HEK293 (cell line): ENCODE results near the gene C2orf80.

ENCODE experiments used
- CTCF ChIP-seq: fragments of 450-650 bp; formaldehyde crosslinking; IDR thresholded peaks from 2 replicates; pipeline ENCODE4 v1.5.1; 2016; ENCODE audit warnings: missing biosample characterization, missing genetic modification characterization
- GLIS2 ChIP-seq: fragments of 450-650 bp; formaldehyde crosslinking; IDR thresholded peaks from 2 replicates; pipeline ENCODE4 v1.5.1; 2016; ENCODE audit warnings: missing biosample characterization, missing genetic modification characterization
- KLF1 ChIP-seq: fragments of 450-650 bp; formaldehyde crosslinking; IDR thresholded peaks from 2 replicates; pipeline ENCODE4 v1.5.1; 2016; ENCODE audit warnings: missing biosample characterization, missing genetic modification characterization
- KLF10 ChIP-seq: fragments of 450-650 bp; IDR thresholded peaks from 2 replicates; pipeline ENCODE4 v1.5.1; 2018; ENCODE audit warnings: missing biosample characterization, mild to moderate bottlenecking, missing genetic modification characterization
- REST ChIP-seq: fragments of 450-650 bp; formaldehyde crosslinking; IDR thresholded peaks from 2 replicates; pipeline ENCODE4 v1.5.1; 2016; ENCODE audit warnings: missing biosample characterization, missing genetic modification characterization
- TCF7L2 ChIP-seq: IDR thresholded peaks from 2 replicates; pipeline ENCODE4 v1.6.1; 2011; ENCODE audit warnings: low read depth, mild to moderate bottlenecking, inconsistent platforms, low read length, moderate library complexity, borderline replicate concordance
- ZNF157 ChIP-seq: fragments of 450-650 bp; formaldehyde crosslinking; IDR thresholded peaks from 2 replicates; pipeline ENCODE4 v1.5.1; 2016; ENCODE audit warnings: missing biosample characterization, missing genetic modification characterization
- ZNF221 ChIP-seq: fragments of 450-650 bp; formaldehyde crosslinking; IDR thresholded peaks from 2 replicates; pipeline ENCODE4 v1.5.1; 2017; ENCODE audit warnings: missing biosample characterization, missing genetic modification characterization, borderline replicate concordance
- ZNF274 ChIP-seq, 2 experiments: fragments of 200-500 bp in 1 of 2; fragments of 450-650 bp in 1 of 2; sonication (Bioruptor generic) in 1 of 2; formaldehyde crosslinking in 1 of 2; IDR thresholded peaks; 2 replicates each; pipeline versions ENCODE4 v1.5.1 to v1.6.1; 2014 to 2016; ENCODE audit warnings: borderline replicate concordance in 1 of 2, inconsistent platforms in 1 of 2, low read length in 1 of 2, missing biosample characterization in 1 of 2, missing genetic modification characterization in 1 of 2
- ZNF501 ChIP-seq: fragments of 450-650 bp; formaldehyde crosslinking; IDR thresholded peaks from 2 replicates; pipeline ENCODE4 v1.5.1; 2016; ENCODE audit warnings: missing biosample characterization, missing genetic modification characterization
- ZNF548 ChIP-seq: fragments of 450-650 bp; formaldehyde crosslinking; IDR thresholded peaks from 2 replicates; pipeline ENCODE4 v1.5.1; 2016; ENCODE audit warnings: missing biosample characterization, missing genetic modification characterization
- ZNF549 ChIP-seq: fragments of 450-650 bp; IDR thresholded peaks from 2 replicates; pipeline ENCODE4 v1.5.1; 2018; ENCODE audit warnings: missing biosample characterization, missing genetic modification characterization, mild to moderate bottlenecking, inconsistent platforms, moderate library complexity
- TF ChIP-seq, protein P1 (sequence below): fragments of 450-650 bp; formaldehyde crosslinking; IDR thresholded peaks from 2 replicates; pipeline ENCODE4 v1.5.1; 2016; ENCODE audit warnings: missing biosample characterization, missing genetic modification characterization
- TF ChIP-seq, protein P2 (sequence below): fragments of 450-650 bp; formaldehyde crosslinking; IDR thresholded peaks from 2 replicates; pipeline ENCODE4 v1.5.1; 2016; ENCODE audit warnings: missing biosample characterization, missing genetic modification characterization

DNA sequence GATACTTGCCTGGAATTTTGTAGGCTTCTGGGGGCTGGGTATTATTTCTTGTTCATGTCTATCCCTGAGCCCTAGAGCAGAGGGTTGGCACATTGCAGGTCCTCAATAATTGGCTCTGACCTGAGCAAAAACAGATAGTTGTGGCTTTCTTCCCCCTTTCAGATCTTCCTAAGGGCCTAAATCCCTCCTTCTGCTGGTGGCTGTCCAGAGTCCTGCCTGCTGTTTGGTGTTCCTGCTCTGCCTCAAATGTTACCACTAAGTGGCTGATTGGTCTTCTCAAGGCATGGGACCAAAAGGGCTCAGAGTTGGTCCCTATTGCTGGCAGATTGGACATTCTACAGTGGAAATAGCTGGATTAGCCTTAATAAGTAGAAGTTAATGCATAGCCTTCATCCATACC, 42.8 kb downstream of the C2orf80 start:
- no peak for TF ChIP-seq KLF10 (tag by site-specific recombination)
- no peak for TF ChIP-seq ZNF221 (tag by site-specific recombination)
- TF ChIP-seq KLF1 (tag by site-specific recombination), result no peak
- TF ChIP-seq CTCF (tag by site-specific recombination), result no peak
- TF ChIP-seq GLIS2 (tag by site-specific recombination), result no peak
- TF ChIP-seq ZNF548, result no peak
- TF ChIP-seq ZNF274 (IDR thresholded peaks at IDR 0.05; ENCODE audit: low read length), result no peak
- no peak for TF ChIP-seq ZNF274 (tag by site-specific recombination; IDR thresholded peaks at IDR 0.05; ENCODE audit: borderline replicate concordance)
- TF ChIP-seq, protein P1, sequence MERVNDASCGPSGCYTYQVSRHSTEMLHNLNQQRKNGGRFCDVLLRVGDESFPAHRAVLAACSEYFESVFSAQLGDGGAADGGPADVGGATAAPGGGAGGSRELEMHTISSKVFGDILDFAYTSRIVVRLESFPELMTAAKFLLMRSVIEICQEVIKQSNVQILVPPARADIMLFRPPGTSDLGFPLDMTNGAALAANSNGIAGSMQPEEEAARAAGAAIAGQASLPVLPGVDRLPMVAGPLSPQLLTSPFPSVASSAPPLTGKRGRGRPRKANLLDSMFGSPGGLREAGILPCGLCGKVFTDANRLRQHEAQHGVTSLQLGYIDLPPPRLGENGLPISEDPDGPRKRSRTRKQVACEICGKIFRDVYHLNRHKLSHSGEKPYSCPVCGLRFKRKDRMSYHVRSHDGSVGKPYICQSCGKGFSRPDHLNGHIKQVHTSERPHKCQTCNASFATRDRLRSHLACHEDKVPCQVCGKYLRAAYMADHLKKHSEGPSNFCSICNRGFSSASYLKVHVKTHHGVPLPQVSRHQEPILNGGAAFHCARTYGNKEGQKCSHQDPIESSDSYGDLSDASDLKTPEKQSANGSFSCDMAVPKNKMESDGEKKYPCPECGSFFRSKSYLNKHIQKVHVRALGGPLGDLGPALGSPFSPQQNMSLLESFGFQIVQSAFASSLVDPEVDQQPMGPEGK (tag by site-specific recombination), result no peak
- TF ChIP-seq TCF7L2, result no peak
- TF ChIP-seq REST (tag by site-specific recombination), result peak; percentile 51; the same call in 1 of the 2 replicates
- TF ChIP-seq ZNF501, result no peak
- no peak for TF ChIP-seq ZNF549 (tag by site-specific recombination)
- TF ChIP-seq, protein P2, sequence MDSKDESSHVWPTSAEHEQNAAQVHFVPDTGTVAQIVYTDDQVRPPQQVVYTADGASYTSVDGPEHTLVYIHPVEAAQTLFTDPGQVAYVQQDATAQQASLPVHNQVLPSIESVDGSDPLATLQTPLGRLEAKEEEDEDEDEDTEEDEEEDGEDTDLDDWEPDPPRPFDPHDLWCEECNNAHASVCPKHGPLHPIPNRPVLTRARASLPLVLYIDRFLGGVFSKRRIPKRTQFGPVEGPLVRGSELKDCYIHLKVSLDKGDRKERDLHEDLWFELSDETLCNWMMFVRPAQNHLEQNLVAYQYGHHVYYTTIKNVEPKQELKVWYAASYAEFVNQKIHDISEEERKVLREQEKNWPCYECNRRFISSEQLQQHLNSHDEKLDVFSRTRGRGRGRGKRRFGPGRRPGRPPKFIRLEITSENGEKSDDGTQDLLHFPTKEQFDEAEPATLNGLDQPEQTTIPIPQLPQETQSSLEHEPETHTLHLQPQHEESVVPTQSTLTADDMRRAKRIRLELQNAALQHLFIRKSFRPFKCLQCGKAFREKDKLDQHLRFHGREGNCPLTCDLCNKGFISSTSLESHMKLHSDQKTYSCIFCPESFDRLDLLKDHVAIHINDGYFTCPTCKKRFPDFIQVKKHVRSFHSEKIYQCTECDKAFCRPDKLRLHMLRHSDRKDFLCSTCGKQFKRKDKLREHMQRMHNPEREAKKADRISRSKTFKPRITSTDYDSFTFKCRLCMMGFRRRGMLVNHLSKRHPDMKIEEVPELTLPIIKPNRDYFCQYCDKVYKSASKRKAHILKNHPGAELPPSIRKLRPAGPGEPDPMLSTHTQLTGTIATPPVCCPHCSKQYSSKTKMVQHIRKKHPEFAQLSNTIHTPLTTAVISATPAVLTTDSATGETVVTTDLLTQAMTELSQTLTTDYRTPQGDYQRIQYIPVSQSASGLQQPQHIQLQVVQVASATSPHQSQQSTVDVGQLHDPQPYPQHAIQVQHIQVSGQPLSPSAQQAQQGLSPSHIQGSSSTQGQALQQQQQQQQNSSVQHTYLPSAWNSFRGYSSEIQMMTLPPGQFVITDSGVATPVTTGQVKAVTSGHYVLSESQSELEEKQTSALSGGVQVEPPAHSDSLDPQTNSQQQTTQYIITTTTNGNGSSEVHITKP (tag by site-specific recombination), result no peak
- no peak for TF ChIP-seq ZNF157 (tag by site-specific recombination)
